SU-DHL-6 (cell line): ENCODE data around the gene THSD8.
"Not testable (repeated sequence)": the region's sequence is repeated elsewhere in the genome, so short reads cannot be mapped to it uniquely, and the experiment has no call there.

Source experiments
- H2AFZ ChIP-seq: fragments of 200-600 bp; sonication (generic); 2 replicates; pipeline ENCODE4 v1.6.1; 2014; ENCODE audit warnings: low read depth, mild to moderate bottlenecking, moderate library complexity, mixed read lengths, antibody characterized with exemption, low read length; ENCODE audit not compliant: severe bottlenecking
- H3F3A ChIP-seq: fragments of 200-600 bp; shearing (Covaris generic); 2 replicates; pipeline ENCODE4 v1.6.0; 2016; ENCODE audit warnings: antibody characterized with exemption, mild to moderate bottlenecking; ENCODE audit not compliant: insufficient read depth
- H3K27ac ChIP-seq: fragments of 200-600 bp; sonication (generic); 2 replicates; pipeline ENCODE4 v1.5.1; 2016; ENCODE audit warnings: low read depth, mild to moderate bottlenecking, low read length, moderate library complexity, mixed read lengths
- H3K27me3 ChIP-seq: fragments of 200-600 bp; sonication (generic), shearing (Covaris generic); 2 replicates; pipeline ENCODE4 v1.6.0; 2014; ENCODE audit warnings: mild to moderate bottlenecking, low read length
- H3K36me3 ChIP-seq: fragments of 200-600 bp; sonication (generic); 2 replicates; pipeline ENCODE4 v1.6.1; 2014; ENCODE audit warnings: mild to moderate bottlenecking, low read length, mixed read lengths
- H3K4me2 ChIP-seq: fragments of 300-600, 200-600 bp; shearing (Covaris generic), sonication (generic); 2 replicates; pipeline ENCODE4 v1.6.0; 2014; ENCODE audit warnings: low read length, low read depth, mild to moderate bottlenecking; ENCODE audit not compliant: poor library complexity, severe bottlenecking
- H3K4me3 ChIP-seq: fragments of 200-600 bp; sonication (generic); 2 replicates; pipeline ENCODE4 v1.5.1; 2014; ENCODE audit warnings: antibody characterized with exemption, low read length, mild to moderate bottlenecking, mixed read lengths; ENCODE audit not compliant: insufficient read depth, poor library complexity, severe bottlenecking
- H3K79me2 ChIP-seq: fragments of 200-600 bp; sonication (generic); 2 replicates; pipeline ENCODE4 v1.6.1; 2014; ENCODE audit warnings: mild to moderate bottlenecking, low read length, moderate library complexity; ENCODE audit not compliant: insufficient read depth
- H3K9ac ChIP-seq: fragments of 200-600 bp; sonication (generic); 2 replicates; pipeline ENCODE4 v1.7.0; 2014; ENCODE audit warnings: mild to moderate bottlenecking, low read length
- H3K9me2 ChIP-seq: fragments of 200-600 bp; sonication (generic); replicated peaks from 2 replicates; pipeline ENCODE4 v1.6.1; 2014; ENCODE audit warnings: low read length; ENCODE audit not compliant: insufficient read depth
- H3K9me3 ChIP-seq: fragments of 200-600 bp; sonication (generic); 2 replicates; pipeline ENCODE4 v1.6.1; 2014; ENCODE audit warnings: low read length, mixed read lengths; ENCODE audit not compliant: insufficient read depth
- H4K20me1 ChIP-seq: fragments of 200-600 bp; sonication (generic); 2 replicates; pipeline ENCODE4 v1.6.1; 2014; ENCODE audit warnings: low read depth, mild to moderate bottlenecking, antibody characterized with exemption, low read length, moderate library complexity, mixed read lengths
- EZH2phosphoT487 ChIP-seq: fragments of 200-600 bp; sonication (generic), shearing (Covaris generic); conservative IDR thresholded peaks from 2 replicates; pipeline ENCODE4 v1.6.1; 2018; ENCODE audit warnings: mild to moderate bottlenecking, antibody characterized with exemption, low read length, moderate library complexity, mixed read lengths
- TF ChIP-seq, protein P1 (sequence below): fragments of 200-600 bp; sonication (generic); IDR thresholded peaks from one replicate; pipeline ENCODE4 v1.5.1; 2017; ENCODE audit warnings: antibody characterized with exemption, mild to moderate bottlenecking, low read length, moderate library complexity; ENCODE audit not compliant: insufficient read depth, poor library complexity, severe bottlenecking

Gene THSD8

DNA sequence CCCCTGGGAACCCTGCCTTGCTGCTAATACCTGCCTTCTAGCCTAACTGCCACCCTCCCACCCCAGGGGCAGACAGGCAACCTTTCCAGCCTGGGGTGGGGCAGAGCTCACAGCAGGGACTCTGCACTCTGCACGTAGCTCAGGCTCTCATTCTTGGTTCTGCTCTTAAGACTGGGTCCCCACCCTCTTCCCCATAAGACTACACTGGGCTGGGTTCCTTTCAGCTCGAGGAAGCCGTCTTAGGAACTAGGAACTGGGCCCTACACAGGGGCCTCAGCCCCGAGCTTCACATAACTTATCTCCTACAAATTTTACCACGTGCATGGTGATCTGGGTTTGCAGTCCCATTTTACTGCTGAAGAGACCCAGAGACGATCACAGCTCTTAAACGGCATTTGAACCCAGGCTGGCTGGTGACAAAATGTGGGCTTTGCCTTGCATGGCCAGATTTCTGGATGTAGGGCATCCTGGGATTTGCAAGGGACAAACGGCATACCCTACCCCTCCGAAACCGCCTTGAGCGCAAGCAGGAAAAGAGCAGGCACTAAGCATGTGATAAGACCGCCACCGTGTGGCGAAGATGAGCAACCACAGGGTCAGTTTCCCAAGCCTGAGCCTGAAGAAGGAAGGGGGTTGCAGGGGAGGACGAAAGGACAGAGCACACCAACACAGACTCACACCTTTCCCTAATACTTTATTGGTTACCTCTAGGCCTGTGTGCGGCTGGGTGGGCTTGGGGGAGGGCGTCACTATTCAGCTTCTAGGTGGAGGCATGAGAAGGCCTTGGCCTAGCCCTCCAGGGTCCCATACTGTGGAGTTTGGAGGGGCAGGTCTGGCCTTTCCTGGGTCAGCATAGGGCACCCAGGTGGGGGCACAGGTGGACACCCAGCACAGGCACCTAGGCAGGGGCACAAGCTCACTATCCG, 5.5 kb upstream of the THSD8 start:
- Histone ChIP-seq H3K9me2 (no peaks in the 10 kb centered on the region), H3K9me3 (no peaks in the 10 kb centered on the region), H3K9ac (no peak overlapping the region), H4K20me1 (no peaks in the 10 kb centered on the region), H3K79me2 (peaks cover 12% of the 10 kb centered on the region), H3K4me2 (no peak overlapping the region), H3K4me3 (no peak overlapping the region), H3K36me3 (no peaks in the 10 kb centered on the region), H3K27ac (no peak overlapping the region), H3F3A (peaks cover 17% of the 10 kb centered on the region), H3K27me3 (no peaks in the 10 kb centered on the region), H2AFZ (no peak overlapping the region)
- no peak for TF ChIP-seq EZH2phosphoT487
- TF ChIP-seq, protein P1, sequence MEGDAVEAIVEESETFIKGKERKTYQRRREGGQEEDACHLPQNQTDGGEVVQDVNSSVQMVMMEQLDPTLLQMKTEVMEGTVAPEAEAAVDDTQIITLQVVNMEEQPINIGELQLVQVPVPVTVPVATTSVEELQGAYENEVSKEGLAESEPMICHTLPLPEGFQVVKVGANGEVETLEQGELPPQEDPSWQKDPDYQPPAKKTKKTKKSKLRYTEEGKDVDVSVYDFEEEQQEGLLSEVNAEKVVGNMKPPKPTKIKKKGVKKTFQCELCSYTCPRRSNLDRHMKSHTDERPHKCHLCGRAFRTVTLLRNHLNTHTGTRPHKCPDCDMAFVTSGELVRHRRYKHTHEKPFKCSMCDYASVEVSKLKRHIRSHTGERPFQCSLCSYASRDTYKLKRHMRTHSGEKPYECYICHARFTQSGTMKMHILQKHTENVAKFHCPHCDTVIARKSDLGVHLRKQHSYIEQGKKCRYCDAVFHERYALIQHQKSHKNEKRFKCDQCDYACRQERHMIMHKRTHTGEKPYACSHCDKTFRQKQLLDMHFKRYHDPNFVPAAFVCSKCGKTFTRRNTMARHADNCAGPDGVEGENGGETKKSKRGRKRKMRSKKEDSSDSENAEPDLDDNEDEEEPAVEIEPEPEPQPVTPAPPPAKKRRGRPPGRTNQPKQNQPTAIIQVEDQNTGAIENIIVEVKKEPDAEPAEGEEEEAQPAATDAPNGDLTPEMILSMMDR: peak; percentile 77

DNA sequence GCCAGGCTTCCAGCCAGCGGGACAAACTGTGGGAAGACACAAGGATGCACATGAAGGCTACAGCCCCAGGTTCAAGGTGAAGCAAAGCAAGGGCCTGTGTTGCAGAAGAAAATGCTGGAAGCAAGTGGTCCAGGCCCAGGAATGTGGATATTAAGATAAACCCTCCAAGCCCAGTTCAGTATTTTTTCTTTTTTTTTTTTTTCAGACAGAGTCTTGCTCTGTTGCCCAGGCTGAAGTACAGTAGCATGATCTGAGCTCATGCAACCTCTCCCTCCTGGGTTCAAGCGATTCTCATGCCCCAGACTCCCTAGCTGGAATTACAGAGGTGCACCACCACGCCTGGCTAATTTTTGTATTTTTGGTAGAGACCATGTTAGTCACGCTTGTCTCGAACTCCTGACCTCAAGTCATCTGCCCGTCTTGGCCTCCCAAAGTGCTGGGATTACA, 4.7 kb upstream of the THSD8 start:
- Histone ChIP-seq H3K9me3 (no peaks in the 10 kb centered on the region), H4K20me1 (no peaks in the 10 kb centered on the region), H3K27ac (no peak overlapping the region), H3K36me3 (no peaks in the 10 kb centered on the region), H3K9me2 (no peaks in the 10 kb centered on the region), H3K9ac (no peak overlapping the region), H3K27me3 (no peaks in the 10 kb centered on the region), H3F3A (peaks cover 17% of the 10 kb centered on the region), H3K4me2 (no peak overlapping the region), H2AFZ (no peak overlapping the region), H3K79me2 (peaks cover 13% of the 10 kb centered on the region), H3K4me3 (no peak overlapping the region)
- no peak for TF ChIP-seq EZH2phosphoT487
- TF ChIP-seq, protein P1: no peak

DNA sequence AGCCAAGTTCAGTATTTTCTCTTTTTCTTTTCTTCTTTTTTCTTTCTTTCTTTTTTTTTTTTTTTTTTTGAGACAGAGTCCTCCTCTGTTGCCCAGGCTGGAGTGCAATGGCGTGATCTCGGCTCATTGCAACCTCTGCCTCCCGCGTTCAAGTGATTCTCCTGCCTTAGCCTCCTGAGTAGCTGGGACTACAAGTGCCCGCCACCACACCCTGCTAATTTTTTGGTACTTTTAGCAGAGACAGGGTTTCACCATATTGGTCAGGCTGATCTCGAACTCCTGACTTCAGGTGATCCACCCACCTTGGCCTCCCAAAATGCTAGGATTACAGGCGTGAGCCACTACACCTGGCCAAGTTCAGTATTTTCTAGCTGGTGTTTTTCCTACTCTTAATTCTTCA, 4.3 kb upstream of the THSD8 start:
- not testable (repeated sequence) for H3K9me3 ChIP-seq, H3K36me3 ChIP-seq, H4K20me1 ChIP-seq, H3K4me3 ChIP-seq, H3K27ac ChIP-seq, H2AFZ ChIP-seq, H3K27me3 ChIP-seq, H3K9me2 ChIP-seq, H3K4me2 ChIP-seq, H3K9ac ChIP-seq
- H3F3A ChIP-seq: peaks cover 16% of the 10 kb centered on the region
- H3K79me2 ChIP-seq: peaks cover 13% of the 10 kb centered on the region
